Natural killer cell (primary cell): ENCODE results near the gene NGB. TPM values are rescaled to one million over a fixed set of nuclear protein-coding genes. Genes with fewer than 3 reads are reported as not detected.

Experiments used
- ATAC-seq, 3 donors: fragments of 150-1000 bp in 2 of 3; fragments of 200-7000 bp in 1 of 3; cut with Tn5 transposase; 1 replicate in 1 of 3; 2 replicates in 2 of 3; pipeline ENCODE4 v1.10.0; 2021; ENCODE audit warnings: mild to moderate bottlenecking in 2 of 3, moderate library complexity in 2 of 3
- DNase-seq, 2 donors: peaks; one replicate each; pipeline versions ENCODE4 v3.0.0 to v3.0.0-alpha.2; 2013 to 2021; ENCODE audit warnings: mixed read lengths in 1 of 2
- H3K27ac ChIP-seq: one replicate; pipeline ENCODE4 v1.5.1; 2013; ENCODE audit warnings: mild to moderate bottlenecking, low read length
- H3K27me3 ChIP-seq: one replicate; pipeline ENCODE4 v1.6.1; 2013; ENCODE audit warnings: low read length; ENCODE audit not compliant: control insufficient read depth, insufficient read depth
- H3K36me3 ChIP-seq: one replicate; pipeline ENCODE4 v1.6.1; 2013; ENCODE audit warnings: low read length; ENCODE audit not compliant: control insufficient read depth, insufficient read depth
- H3K4me1 ChIP-seq: one replicate; pipeline ENCODE4 v1.6.1; 2013; ENCODE audit warnings: low read length; ENCODE audit not compliant: control insufficient read depth, insufficient read depth
- H3K4me3 ChIP-seq: one replicate; pipeline ENCODE4 v1.5.1; 2013; ENCODE audit warnings: low read length
- H3K9me3 ChIP-seq: one replicate; pipeline ENCODE4 v1.6.1; 2013; ENCODE audit warnings: low read length; ENCODE audit not compliant: control insufficient read depth, insufficient read depth
- H3K27ac Mint-ChIP-seq, 2 donors: one replicate each; pipeline ENCODE4 v1.8.0; 2022; ENCODE audit warnings: mild to moderate bottlenecking in 2 of 2, mixed read lengths in 2 of 2, moderate library complexity in 1 of 2
- H3K27me3 Mint-ChIP-seq, 2 donors: one replicate each; pipeline ENCODE4 v1.8.0; 2022; ENCODE audit warnings: low read depth in 2 of 2, mixed read lengths in 2 of 2
- H3K36me3 Mint-ChIP-seq: one replicate; pipeline ENCODE4 v1.8.0; 2022; ENCODE audit warnings: mixed read lengths
- H3K4me1 Mint-ChIP-seq, 2 donors: one replicate each; pipeline ENCODE4 v1.8.0; 2022; ENCODE audit warnings: mixed read lengths in 2 of 2
- H3K4me3 Mint-ChIP-seq: one replicate; pipeline ENCODE4 v1.8.0; 2022; ENCODE audit warnings: mild to moderate bottlenecking, moderate library complexity, mixed read lengths
- H3K9me3 Mint-ChIP-seq, 2 donors: one replicate each; pipeline ENCODE4 v1.8.0; 2022; ENCODE audit warnings: mixed read lengths in 2 of 2
- WGBS: methylation state at CpG from one replicate; pipeline ENCODE4 v1.1.7; 2013; ENCODE audit warnings: missing lambda C conversion rate; ENCODE audit not compliant: insufficient coverage; 5-methylcytosine and 5-hydroxymethylcytosine counted together
- intact Hi-C: fragments of 100-400 bp; cut with micrococcal nuclease; formaldehyde crosslinking; loops from one replicate; pipeline ENCODE4 v1.14.2; 2022
- total RNA-seq, 4 donors: library from RNA; stranded (reverse); fragments of 120-200 nt in 1 of 4; gene quantifications; one replicate each; pipeline versions ENCODE4 v1.2.3 to v1.2.4, GENCODE V29; 2013 to 2022
- TF ChIP-seq, protein P1 (sequence below): fragments of 200-600 bp; IDR thresholded peaks from one replicate; pipeline ENCODE4 v1.8.0; 2022; ENCODE audit warnings: antibody characterized with exemption

The NGB gene
- total RNA-seq, 3 donors from 2014 or later (not counting 1 experiment from before 2014, with no cell fraction given) = not detected

DNA sequence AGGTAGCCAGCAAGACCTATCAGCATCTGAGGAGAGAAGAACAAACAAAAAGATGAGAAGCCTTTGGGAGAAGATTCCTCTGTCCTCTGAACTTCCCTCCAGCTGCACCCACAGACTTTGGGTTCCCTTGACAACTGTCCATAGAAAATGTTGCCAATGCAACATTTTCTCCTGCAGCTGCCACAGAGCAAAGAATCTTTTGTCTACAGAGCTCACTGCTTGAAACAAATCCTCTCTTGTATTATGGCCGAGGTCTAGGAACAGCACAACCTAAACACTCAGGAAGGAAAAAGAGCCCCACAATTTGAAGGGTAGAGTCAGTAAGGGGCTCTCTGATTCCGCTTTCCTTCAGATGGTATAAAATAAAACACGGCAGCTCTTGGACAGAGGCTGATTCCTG, 35.4 kb upstream of the NGB start:
- Histone ChIP-seq H3K4me3 (no peak overlapping the region), H3K4me1 (no peaks in the 10 kb centered on the region), H3K27ac (no peak overlapping the region), H3K27me3 (no peaks in the 10 kb centered on the region), H3K9me3 (no peaks in the 10 kb centered on the region), H3K36me3 (no peaks in the 10 kb centered on the region)
- TF ChIP-seq, protein P1, sequence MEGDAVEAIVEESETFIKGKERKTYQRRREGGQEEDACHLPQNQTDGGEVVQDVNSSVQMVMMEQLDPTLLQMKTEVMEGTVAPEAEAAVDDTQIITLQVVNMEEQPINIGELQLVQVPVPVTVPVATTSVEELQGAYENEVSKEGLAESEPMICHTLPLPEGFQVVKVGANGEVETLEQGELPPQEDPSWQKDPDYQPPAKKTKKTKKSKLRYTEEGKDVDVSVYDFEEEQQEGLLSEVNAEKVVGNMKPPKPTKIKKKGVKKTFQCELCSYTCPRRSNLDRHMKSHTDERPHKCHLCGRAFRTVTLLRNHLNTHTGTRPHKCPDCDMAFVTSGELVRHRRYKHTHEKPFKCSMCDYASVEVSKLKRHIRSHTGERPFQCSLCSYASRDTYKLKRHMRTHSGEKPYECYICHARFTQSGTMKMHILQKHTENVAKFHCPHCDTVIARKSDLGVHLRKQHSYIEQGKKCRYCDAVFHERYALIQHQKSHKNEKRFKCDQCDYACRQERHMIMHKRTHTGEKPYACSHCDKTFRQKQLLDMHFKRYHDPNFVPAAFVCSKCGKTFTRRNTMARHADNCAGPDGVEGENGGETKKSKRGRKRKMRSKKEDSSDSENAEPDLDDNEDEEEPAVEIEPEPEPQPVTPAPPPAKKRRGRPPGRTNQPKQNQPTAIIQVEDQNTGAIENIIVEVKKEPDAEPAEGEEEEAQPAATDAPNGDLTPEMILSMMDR = no peak
- Mint-ChIP-seq H3K4me3 (no peak overlapping the region), H3K36me3 (no peaks in the 10 kb centered on the region), H3K27ac (no peak overlapping the region), H3K27me3 (no peaks in the 10 kb centered on the region), H3K9me3 (no peaks in the 10 kb centered on the region), H3K4me1 (no peaks in the 10 kb centered on the region)
- DNase-seq = no peak
- intact Hi-C loops = no loop called here
- 95% methylated on average over 2 of the region's 3 CpGs for WGBS
- ATAC-seq = no peak

DNA sequence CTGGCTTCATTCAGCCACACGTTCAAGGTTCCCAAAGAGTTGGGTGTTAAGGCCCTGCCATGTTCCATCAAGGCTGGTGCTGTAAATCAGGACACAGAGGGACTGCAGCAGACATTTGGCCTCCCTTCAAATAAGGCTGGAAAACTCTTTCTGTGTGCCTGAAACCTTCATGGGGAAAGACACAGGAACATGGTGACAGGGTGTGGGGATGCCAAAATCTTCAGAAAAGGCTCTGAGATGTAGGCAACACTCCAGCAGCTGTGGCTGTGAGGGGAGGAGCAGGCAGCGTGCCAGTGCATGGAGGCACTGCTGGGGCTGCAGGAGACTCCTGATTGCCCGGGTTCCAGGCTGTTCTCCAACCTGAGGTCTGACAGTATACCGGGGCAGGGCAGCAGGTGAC, 34.7 kb upstream of the NGB start:
- no peak overlapping the region for H3K27ac Mint-ChIP-seq
- H3K4me1 ChIP-seq = no peaks in the 10 kb centered on the region
- no peaks in the 10 kb centered on the region for H3K36me3 Mint-ChIP-seq
- H3K4me1 Mint-ChIP-seq = no peaks in the 10 kb centered on the region
- no peak for ATAC-seq
- 89% methylated on average over 4 of the region's 4 CpGs for WGBS
- H3K36me3 ChIP-seq = no peaks in the 10 kb centered on the region
- intact Hi-C loops = no loop called here
- H3K4me3 Mint-ChIP-seq = no peak overlapping the region
- DNase-seq = no peak
- no peaks in the 10 kb centered on the region for H3K27me3 ChIP-seq
- H3K27ac ChIP-seq = no peak overlapping the region
- no peak overlapping the region for H3K4me3 ChIP-seq
- H3K9me3 ChIP-seq = no peaks in the 10 kb centered on the region
- TF ChIP-seq, protein P1 = no peak
- no peaks in the 10 kb centered on the region for H3K27me3 Mint-ChIP-seq
- H3K9me3 Mint-ChIP-seq = no peaks in the 10 kb centered on the region

DNA sequence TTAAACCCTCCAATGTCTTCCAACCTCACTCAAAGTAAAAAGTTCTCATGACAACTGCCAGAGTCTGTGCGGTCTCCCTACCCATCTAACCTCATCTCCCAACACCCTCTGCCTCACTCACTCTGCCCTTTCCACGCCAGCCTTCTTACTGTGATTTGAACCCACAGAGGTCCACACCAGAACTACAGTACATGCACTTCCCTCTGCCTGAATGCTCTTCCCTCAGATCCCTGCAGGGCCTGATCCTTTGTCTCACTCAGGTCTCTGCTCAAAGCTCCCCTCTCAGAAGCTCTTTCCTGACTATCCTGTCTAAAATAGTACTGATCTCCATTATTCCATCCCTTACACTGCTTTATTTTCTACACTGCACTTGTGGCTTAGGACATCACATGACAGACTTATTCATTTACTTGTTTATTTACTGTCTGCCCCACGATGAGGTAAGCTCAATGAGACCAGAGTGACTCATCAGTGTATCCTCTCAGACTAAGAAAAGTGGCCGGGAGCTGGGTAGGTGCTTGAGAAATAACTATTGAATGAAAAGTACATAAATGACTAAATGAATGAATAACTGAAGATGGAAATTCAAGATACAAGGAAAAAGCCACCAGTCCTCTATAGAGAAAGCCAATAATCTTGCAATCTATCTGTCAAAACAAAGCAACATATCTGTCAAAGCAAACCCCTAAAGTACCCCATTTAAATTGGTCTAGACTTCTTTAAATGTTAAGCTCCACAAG, 32.6 kb upstream of the NGB start:
- no peaks in the 10 kb centered on the region for H3K27me3 ChIP-seq
- 56% methylated on average over 4 of the region's 4 CpGs for WGBS
- Mint-ChIP-seq H3K27me3 (no peaks in the 10 kb centered on the region), H3K9me3 (no peaks in the 10 kb centered on the region), H3K27ac (no peak overlapping the region), H3K4me3 (no peak overlapping the region), H3K4me1 (no peaks in the 10 kb centered on the region), H3K36me3 (no peaks in the 10 kb centered on the region)
- H3K9me3 ChIP-seq = no peaks in the 10 kb centered on the region
- peak in 2 of 3 donors; percentile 29 to 58 for ATAC-seq
- DNase-seq = no peak
- intact Hi-C loops = no loop called here
- no peak overlapping the region for H3K4me3 ChIP-seq
- no peaks in the 10 kb centered on the region for H3K4me1 ChIP-seq
- TF ChIP-seq, protein P1 = no peak
- H3K36me3 ChIP-seq = no peaks in the 10 kb centered on the region
- H3K27ac ChIP-seq = no peak overlapping the region

DNA sequence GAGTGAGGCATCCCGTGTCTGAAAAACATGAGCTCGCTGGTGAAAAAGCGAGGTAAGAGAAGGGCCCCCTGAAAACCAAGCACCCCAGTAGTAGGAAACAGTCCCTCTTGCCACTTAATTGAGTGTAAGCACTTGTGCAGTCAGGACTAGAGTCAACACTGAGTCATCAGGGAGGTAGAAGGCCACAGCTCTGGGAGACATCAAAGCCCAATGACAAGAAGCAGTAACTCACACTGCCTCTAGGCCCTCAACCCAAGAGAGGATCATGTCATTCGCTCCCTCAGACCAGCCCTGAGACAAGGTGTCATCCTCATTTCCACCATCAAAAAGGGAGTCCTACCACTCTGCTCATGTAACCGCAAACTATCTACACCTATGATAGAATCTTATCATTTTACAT, 31.9 kb upstream of the NGB start:
- Histone ChIP-seq H3K27ac (no peak overlapping the region), H3K9me3 (no peaks in the 10 kb centered on the region), H3K4me1 (no peaks in the 10 kb centered on the region), H3K27me3 (no peaks in the 10 kb centered on the region), H3K36me3 (no peaks in the 10 kb centered on the region), H3K4me3 (no peak overlapping the region)
- no peaks in the 10 kb centered on the region for H3K9me3 Mint-ChIP-seq
- no peaks in the 10 kb centered on the region for H3K4me1 Mint-ChIP-seq
- no peak overlapping the region for H3K4me3 Mint-ChIP-seq
- intact Hi-C loops = no loop called here
- no peak overlapping the region for H3K27ac Mint-ChIP-seq
- DNase-seq (no peak), ATAC-seq (no peak)
- no peaks in the 10 kb centered on the region for H3K27me3 Mint-ChIP-seq
- no peaks in the 10 kb centered on the region for H3K36me3 Mint-ChIP-seq
- TF ChIP-seq, protein P1 = no peak
- 83% methylated on average over 5 of the region's 5 CpGs for WGBS
